HEK293T (cell line): ENCODE measurements around the gene PCNX1.
"Not testable (repeated sequence)": the region's sequence is repeated elsewhere in the genome, so short reads cannot be mapped to it uniquely, and the experiment has no call there.

Experiments
- BHLHE40 ChIP-seq: fragments of 450-650 bp; IDR thresholded peaks from 2 replicates; pipeline ENCODE4 v1.6.1; 2016; ENCODE audit warnings: mild to moderate bottlenecking, moderate library complexity, borderline replicate concordance
- CTBP1 ChIP-seq: fragments of 450-650 bp; IDR thresholded peaks from 2 replicates; pipeline ENCODE4 v1.6.1; 2016; ENCODE audit warnings: borderline replicate concordance
- FOXA1 ChIP-seq: fragments of 450-650 bp; IDR thresholded peaks from 2 replicates; pipeline ENCODE4 v1.6.1; 2016; ENCODE audit warnings: mild to moderate bottlenecking
- L3MBTL2 ChIP-seq: fragments of 450-650 bp; conservative IDR thresholded peaks from 2 replicates; pipeline ENCODE4 v1.6.1; 2016; ENCODE audit warnings: mild to moderate bottlenecking
- SUZ12 ChIP-seq: fragments of 450-650 bp; IDR thresholded peaks from 2 replicates; pipeline ENCODE4 v1.6.1; 2016; ENCODE audit warnings: mild to moderate bottlenecking
- TARDBP ChIP-seq: fragments of 450-650 bp; IDR thresholded peaks from 2 replicates; pipeline ENCODE4 v1.6.1; 2016
- ZNF384 ChIP-seq: fragments of 450-650 bp; IDR thresholded peaks from 2 replicates; pipeline ENCODE4 v1.6.1; 2016
- TF ChIP-seq, protein P1 (sequence below): fragments of 450-650 bp; IDR thresholded peaks from 2 replicates; pipeline ENCODE4 v1.6.1; 2016

DNA sequence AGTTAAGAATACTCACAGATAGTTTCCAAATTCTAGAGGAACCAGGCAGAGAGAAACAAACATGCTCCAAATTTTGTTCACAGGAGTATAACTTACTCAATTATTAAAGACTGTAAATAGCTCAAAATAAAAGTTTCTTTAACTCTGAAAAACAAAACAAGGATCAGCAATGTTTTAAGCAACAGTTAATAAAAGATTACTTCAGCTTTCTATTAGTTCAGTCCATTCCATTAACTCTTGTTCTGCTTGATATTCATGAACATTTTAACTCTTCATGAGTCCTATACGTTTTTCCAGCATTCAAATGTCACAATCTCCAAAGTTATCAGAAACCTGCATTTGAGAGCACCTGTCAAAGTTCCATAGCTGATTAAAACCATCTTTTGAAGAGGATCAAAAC, 40.3 kb upstream of the PCNX1 start:
- not testable (repeated sequence) for TF ChIP-seq FOXA1, TARDBP, ZNF384, L3MBTL2, BHLHE40, CTBP1, SUZ12
- TF ChIP-seq, protein P1, sequence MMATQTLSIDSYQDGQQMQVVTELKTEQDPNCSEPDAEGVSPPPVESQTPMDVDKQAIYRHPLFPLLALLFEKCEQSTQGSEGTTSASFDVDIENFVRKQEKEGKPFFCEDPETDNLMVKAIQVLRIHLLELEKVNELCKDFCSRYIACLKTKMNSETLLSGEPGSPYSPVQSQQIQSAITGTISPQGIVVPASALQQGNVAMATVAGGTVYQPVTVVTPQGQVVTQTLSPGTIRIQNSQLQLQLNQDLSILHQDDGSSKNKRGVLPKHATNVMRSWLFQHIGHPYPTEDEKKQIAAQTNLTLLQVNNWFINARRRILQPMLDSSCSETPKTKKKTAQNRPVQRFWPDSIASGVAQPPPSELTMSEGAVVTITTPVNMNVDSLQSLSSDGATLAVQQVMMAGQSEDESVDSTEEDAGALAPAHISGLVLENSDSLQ = not testable (repeated sequence)
